Measurements from ENCODE around the gene EMP1. TPM values are rescaled to one million over a fixed set of nuclear protein-coding genes. Genes with fewer than 3 reads are reported as not detected.
A peak's percentile ranks its signal among the peaks of the same experiment; 100 is the strongest.

Gene EMP1
- total and polyA plus RNA-seq, 2 donors: 8.1 to 33.1 TPM

GRCh38 chr12:13167906-13168305, 28.6 kb upstream of the EMP1 start:
- WGBS: 98% methylated on average over 4 of the region's 4 CpGs
- H3K36me3 ChIP-seq (ENCODE audit: control insufficient read depth in 2 of 2, insufficient read depth in 2 of 2, low read length in 1 of 2): no peaks in the 10 kb centered on the region
- no peaks in the 10 kb centered on the region for H3K27me3 ChIP-seq (ENCODE audit: control insufficient read depth in 2 of 2, insufficient read depth in 1 of 2, low read length in 1 of 2)
- H3K9me3 ChIP-seq (ENCODE audit: control insufficient read depth in 2 of 2, insufficient read depth in 1 of 2, low read length in 1 of 2): no peaks in the 10 kb centered on the region
- H3K27ac ChIP-seq (ENCODE audit: low read depth in 1 of 2, low read length in 1 of 2): no peak overlapping the region
- H3K4me1 ChIP-seq (ENCODE audit: control insufficient read depth in 2 of 2, insufficient read depth in 2 of 2, low read length in 2 of 2): peaks cover 10 to 12% of the 10 kb centered on the region in 2 donors
- no peak for DNase-seq (ENCODE audit: low read depth in 6 of 9, low spot score in 9 of 9)
- no peak overlapping the region for H3K4me3 ChIP-seq (ENCODE audit: low read length in 2 of 2)

GRCh38 chr12:13169272-13169671, 27.3 kb upstream of the EMP1 start:
- WGBS: 95% methylated on average over 1 of the region's 1 CpG
- H3K36me3 ChIP-seq (ENCODE audit: control insufficient read depth in 2 of 2, insufficient read depth in 2 of 2, low read length in 1 of 2): no peaks in the 10 kb centered on the region
- no peak overlapping the region for H3K4me3 ChIP-seq (ENCODE audit: low read length in 2 of 2)
- H3K27me3 ChIP-seq (ENCODE audit: control insufficient read depth in 2 of 2, insufficient read depth in 1 of 2, low read length in 1 of 2): no peaks in the 10 kb centered on the region
- no peak overlapping the region for H3K27ac ChIP-seq (ENCODE audit: low read depth in 1 of 2, low read length in 1 of 2)
- no peaks in the 10 kb centered on the region for H3K9me3 ChIP-seq (ENCODE audit: control insufficient read depth in 2 of 2, insufficient read depth in 1 of 2, low read length in 1 of 2)
- H3K4me1 ChIP-seq (ENCODE audit: control insufficient read depth in 2 of 2, insufficient read depth in 2 of 2, low read length in 2 of 2): peaks cover 12 to 19% of the 10 kb centered on the region in 2 donors
- no peak for DNase-seq (ENCODE audit: low read depth in 6 of 9, low spot score in 9 of 9)

GRCh38 chr12:13170892-13171490, 25.5 kb upstream of the EMP1 start:
- no peaks in the 10 kb centered on the region for H3K9me3 ChIP-seq (ENCODE audit: control insufficient read depth in 2 of 2, insufficient read depth in 1 of 2, low read length in 1 of 2)
- no peak overlapping the region for H3K27ac ChIP-seq (ENCODE audit: low read depth in 1 of 2, low read length in 1 of 2)
- H3K4me3 ChIP-seq (ENCODE audit: low read length in 2 of 2): no peak overlapping the region
- H3K36me3 ChIP-seq (ENCODE audit: control insufficient read depth in 2 of 2, insufficient read depth in 2 of 2, low read length in 1 of 2): no peaks in the 10 kb centered on the region
- H3K27me3 ChIP-seq (ENCODE audit: control insufficient read depth in 2 of 2, insufficient read depth in 1 of 2, low read length in 1 of 2): no peaks in the 10 kb centered on the region
- whole genome bisulfite sequencing: 97% methylated on average over 4 of the region's 4 CpGs
- DNase-seq (ENCODE audit: low read depth in 6 of 9, low spot score in 9 of 9): no peak
- peaks cover 3 to 9% of the 10 kb centered on the region in 2 donors for H3K4me1 ChIP-seq (ENCODE audit: control insufficient read depth in 2 of 2, insufficient read depth in 2 of 2, low read length in 2 of 2)

GRCh38 chr12:13171921-13172859, 24.3 kb upstream of the EMP1 start:
- H3K4me1 ChIP-seq (ENCODE audit: control insufficient read depth in 2 of 2, insufficient read depth in 2 of 2, low read length in 2 of 2): peaks cover 0 to 9% of the 10 kb centered on the region in 2 donors
- no peaks in the 10 kb centered on the region for H3K36me3 ChIP-seq (ENCODE audit: control insufficient read depth in 2 of 2, insufficient read depth in 2 of 2, low read length in 1 of 2)
- no peak overlapping the region for H3K4me3 ChIP-seq (ENCODE audit: low read length in 2 of 2)
- H3K9me3 ChIP-seq (ENCODE audit: control insufficient read depth in 2 of 2, insufficient read depth in 1 of 2, low read length in 1 of 2): no peaks in the 10 kb centered on the region
- H3K27ac ChIP-seq (ENCODE audit: low read depth in 1 of 2, low read length in 1 of 2): no peak overlapping the region
- WGBS: 97% methylated on average over 14 of the region's 14 CpGs
- no peaks in the 10 kb centered on the region for H3K27me3 ChIP-seq (ENCODE audit: control insufficient read depth in 2 of 2, insufficient read depth in 1 of 2, low read length in 1 of 2)
- DNase-seq (ENCODE audit: low read depth in 6 of 9, low spot score in 9 of 9): no peak

- Histone ChIP-seq H3K4me3 (ENCODE audit: low read length in 2 of 2) (no peak overlapping the region), H3K27me3 (ENCODE audit: control insufficient read depth in 2 of 2, insufficient read depth in 1 of 2, low read length in 1 of 2) (no peaks in the 10 kb centered on the region), H3K9me3 (ENCODE audit: control insufficient read depth in 2 of 2, insufficient read depth in 1 of 2, low read length in 1 of 2) (no peaks in the 10 kb centered on the region), H3K36me3 (ENCODE audit: control insufficient read depth in 2 of 2, insufficient read depth in 2 of 2, low read length in 1 of 2) (no peaks in the 10 kb centered on the region), H3K4me1 (ENCODE audit: control insufficient read depth in 2 of 2, insufficient read depth in 2 of 2, low read length in 2 of 2) (peaks cover 0 to 9% of the 10 kb centered on the region in 2 donors), H3K27ac (ENCODE audit: low read depth in 1 of 2, low read length in 1 of 2) (no peak overlapping the region)
- peak in 4 of 9 donors; percentile 14 to 52 (median 26) for DNase-seq (ENCODE audit: low read depth in 6 of 9, low spot score in 9 of 9)
- WGBS: 68% methylated on average over 12 of the region's 12 CpGs
Measured at GRCh38 chr12:13173012-13173932, 23.3 kb upstream of the EMP1 start.

- Histone ChIP-seq H3K9me3 (ENCODE audit: control insufficient read depth in 2 of 2, insufficient read depth in 1 of 2, low read length in 1 of 2) (no peaks in the 10 kb centered on the region), H3K36me3 (ENCODE audit: control insufficient read depth in 2 of 2, insufficient read depth in 2 of 2, low read length in 1 of 2) (no peaks in the 10 kb centered on the region), H3K27ac (ENCODE audit: low read depth in 1 of 2, low read length in 1 of 2) (no peak overlapping the region), H3K4me3 (ENCODE audit: low read length in 2 of 2) (no peak overlapping the region), H3K4me1 (ENCODE audit: control insufficient read depth in 2 of 2, insufficient read depth in 2 of 2, low read length in 2 of 2) (peaks cover 14 to 25% of the 10 kb centered on the region in 2 donors), H3K27me3 (ENCODE audit: control insufficient read depth in 2 of 2, insufficient read depth in 1 of 2, low read length in 1 of 2) (no peaks in the 10 kb centered on the region)
- DNase-seq (ENCODE audit: low read depth in 6 of 9, low spot score in 9 of 9): no peak
- 92% methylated on average over 4 of the region's 4 CpGs for WGBS
Measured at GRCh38 chr12:13175499-13175898, 21.0 kb upstream of the EMP1 start.

- Histone ChIP-seq H3K27ac (ENCODE audit: low read depth in 1 of 2, low read length in 1 of 2) (no peak overlapping the region), H3K4me1 (ENCODE audit: control insufficient read depth in 2 of 2, insufficient read depth in 2 of 2, low read length in 2 of 2) (peaks cover 14 to 25% of the 10 kb centered on the region in 2 donors), H3K27me3 (ENCODE audit: control insufficient read depth in 2 of 2, insufficient read depth in 1 of 2, low read length in 1 of 2) (no peaks in the 10 kb centered on the region), H3K36me3 (ENCODE audit: control insufficient read depth in 2 of 2, insufficient read depth in 2 of 2, low read length in 1 of 2) (no peaks in the 10 kb centered on the region), H3K4me3 (ENCODE audit: low read length in 2 of 2) (no peak overlapping the region), H3K9me3 (ENCODE audit: control insufficient read depth in 2 of 2, insufficient read depth in 1 of 2, low read length in 1 of 2) (no peaks in the 10 kb centered on the region)
- WGBS: 96% methylated on average over 4 of the region's 4 CpGs
- no peak for DNase-seq (ENCODE audit: low read depth in 6 of 9, low spot score in 9 of 9)
Measured at GRCh38 chr12:13176256-13176655, 20.3 kb upstream of the EMP1 start.

- Histone ChIP-seq H3K9me3 (ENCODE audit: control insufficient read depth in 2 of 2, insufficient read depth in 1 of 2, low read length in 1 of 2) (no peaks in the 10 kb centered on the region), H3K27me3 (ENCODE audit: control insufficient read depth in 2 of 2, insufficient read depth in 1 of 2, low read length in 1 of 2) (no peaks in the 10 kb centered on the region), H3K4me3 (ENCODE audit: low read length in 2 of 2) (no peak overlapping the region), H3K27ac (ENCODE audit: low read depth in 1 of 2, low read length in 1 of 2) (no peak overlapping the region), H3K4me1 (ENCODE audit: control insufficient read depth in 2 of 2, insufficient read depth in 2 of 2, low read length in 2 of 2) (peaks cover 14 to 25% of the 10 kb centered on the region in 2 donors), H3K36me3 (ENCODE audit: control insufficient read depth in 2 of 2, insufficient read depth in 2 of 2, low read length in 1 of 2) (no peaks in the 10 kb centered on the region)
- WGBS: 97% methylated on average over 4 of the region's 4 CpGs
- DNase-seq (ENCODE audit: low read depth in 6 of 9, low spot score in 9 of 9): no peak
Measured at GRCh38 chr12:13177373-13177772, 19.2 kb upstream of the EMP1 start.
